Hippocampal formation (tissue), 2 donors: ENCODE data around the gene PANK2.
"Not testable (repeated sequence)": the region's sequence is repeated elsewhere in the genome, so short reads cannot be mapped to it uniquely, and the experiment has no call there.

ENCODE experiments used
- DNase-seq, 2 donors: peaks; one replicate each; lab custom pipeline; 2025; lab: John Stamatoyannopoulos, UW

Gene PANK2

DNA sequence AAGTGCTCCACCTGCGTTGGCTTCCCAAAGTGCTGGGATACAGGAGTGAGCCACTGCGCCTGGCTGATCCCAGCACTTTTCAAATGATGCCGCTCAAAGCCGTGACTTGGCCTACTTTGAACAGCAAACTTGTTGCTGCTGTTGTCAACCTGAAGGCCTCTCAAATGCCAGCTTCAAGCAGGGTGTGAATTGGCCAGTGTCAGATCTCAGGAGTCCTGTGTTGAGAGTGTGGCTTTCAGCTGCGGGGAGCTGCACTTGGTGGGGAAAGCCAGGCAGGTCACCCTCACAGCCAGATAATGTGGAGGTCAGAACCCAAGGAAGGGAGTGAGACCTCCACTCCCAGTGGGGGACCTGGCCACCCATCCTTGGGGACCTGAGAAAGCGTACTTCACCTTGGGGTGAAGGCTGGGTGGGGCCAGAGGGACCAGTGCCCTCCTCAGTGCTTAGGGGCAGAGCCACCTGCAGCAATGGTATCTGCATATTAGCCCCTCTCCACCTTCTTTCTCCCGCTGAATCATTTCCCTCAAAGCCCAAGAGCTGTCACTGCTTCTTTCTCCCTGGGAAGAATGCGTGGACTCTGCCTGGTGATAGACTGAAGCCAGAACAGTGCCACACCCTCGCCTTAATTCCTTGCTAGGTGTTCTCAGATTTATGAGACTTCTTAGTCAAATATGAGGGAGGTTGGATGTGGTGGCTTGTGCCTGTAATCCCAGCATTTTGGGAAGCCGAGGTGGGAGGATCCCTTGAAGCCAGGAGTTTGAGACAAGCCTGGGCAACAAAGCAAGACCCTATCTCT, 19.1 kb upstream of the PANK2 start:
- DNase-seq, result no peak

DNA sequence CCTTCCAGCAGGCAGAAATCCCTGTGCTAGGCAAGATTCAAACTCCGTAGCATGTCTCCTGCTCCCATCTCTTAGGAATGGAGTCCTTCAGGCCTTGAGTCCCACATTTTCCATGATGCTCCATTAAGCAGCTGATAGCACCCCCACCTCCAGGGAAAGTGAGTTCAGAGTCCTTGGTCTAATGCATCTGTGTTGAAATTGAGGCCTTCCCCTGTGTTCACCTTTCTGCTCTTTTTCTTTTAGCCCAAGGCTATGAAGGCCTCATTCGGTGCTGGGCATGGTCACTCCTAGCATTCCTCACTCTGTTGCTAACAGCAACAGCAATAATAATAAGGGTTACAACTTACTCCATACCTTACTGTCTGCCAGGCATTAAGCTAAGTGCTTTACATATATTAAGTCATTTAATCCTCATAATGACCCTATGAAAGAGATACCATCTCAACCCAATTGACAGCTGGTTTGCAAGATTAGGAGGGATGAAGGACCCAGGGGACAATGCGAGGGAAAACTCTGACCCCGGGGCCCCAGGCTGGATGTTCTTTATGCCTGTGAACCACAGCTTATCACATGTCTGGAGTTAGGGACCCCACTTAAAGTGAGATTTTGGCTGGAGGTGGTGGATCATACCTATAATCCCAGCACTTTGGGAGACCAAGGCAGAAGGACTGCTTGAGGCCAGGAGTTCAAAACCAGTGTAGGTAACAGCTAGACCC, 17.5 kb upstream of the PANK2 start:
- no peak for DNase-seq

DNA sequence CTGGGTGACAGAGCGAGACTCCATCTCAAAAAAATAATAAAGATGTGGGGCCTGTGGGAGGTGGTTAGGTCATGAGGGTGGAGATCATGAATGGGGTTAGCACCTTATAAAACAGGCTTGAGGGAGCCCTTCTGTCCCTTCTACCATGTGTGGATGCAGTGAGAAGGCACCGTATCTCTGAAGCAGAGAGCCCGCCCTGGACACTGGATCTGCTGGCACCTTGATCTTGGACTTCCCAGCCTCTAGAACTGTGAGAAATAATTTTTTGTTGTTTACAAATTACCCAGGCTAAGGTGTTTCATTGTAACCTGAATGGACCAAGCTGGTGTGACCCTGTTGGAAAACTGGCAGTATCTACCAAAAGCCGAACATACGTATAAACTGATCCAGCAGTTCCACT, 15.7 kb upstream of the PANK2 start:
- DNase-seq, result no peak

DNA sequence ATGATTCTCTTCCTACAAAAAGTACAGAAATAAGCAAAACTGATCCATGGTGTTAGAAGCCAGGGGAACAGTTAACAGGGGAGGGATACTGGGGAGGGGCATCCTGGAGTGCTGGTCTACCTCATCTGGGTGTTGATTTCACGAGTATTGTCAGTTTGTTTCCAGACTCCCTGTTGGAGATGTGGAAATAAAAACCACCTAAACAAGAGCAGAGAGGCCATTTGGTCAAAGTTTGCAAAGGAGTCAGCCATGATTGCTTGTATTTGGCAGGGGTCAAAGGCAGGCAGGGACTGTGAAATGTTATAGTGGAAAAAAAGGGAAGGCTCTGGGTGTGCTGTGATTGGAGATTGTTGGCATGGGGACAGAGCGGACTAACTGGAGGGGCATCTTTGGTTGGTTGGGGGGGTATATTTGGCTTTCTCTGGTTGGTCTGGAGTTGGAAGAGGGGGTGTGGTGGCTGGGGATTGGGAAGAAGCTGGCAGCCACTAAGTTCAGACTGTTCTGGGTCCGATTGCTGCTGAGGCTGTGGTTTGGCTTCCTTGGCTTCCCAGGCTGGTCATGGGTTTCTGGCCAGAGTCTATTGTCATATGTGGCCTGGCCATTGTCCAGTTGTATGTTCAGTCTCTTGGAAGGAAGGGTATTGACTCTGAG, 14.9 kb upstream of the PANK2 start:
- no peak for DNase-seq

DNA sequence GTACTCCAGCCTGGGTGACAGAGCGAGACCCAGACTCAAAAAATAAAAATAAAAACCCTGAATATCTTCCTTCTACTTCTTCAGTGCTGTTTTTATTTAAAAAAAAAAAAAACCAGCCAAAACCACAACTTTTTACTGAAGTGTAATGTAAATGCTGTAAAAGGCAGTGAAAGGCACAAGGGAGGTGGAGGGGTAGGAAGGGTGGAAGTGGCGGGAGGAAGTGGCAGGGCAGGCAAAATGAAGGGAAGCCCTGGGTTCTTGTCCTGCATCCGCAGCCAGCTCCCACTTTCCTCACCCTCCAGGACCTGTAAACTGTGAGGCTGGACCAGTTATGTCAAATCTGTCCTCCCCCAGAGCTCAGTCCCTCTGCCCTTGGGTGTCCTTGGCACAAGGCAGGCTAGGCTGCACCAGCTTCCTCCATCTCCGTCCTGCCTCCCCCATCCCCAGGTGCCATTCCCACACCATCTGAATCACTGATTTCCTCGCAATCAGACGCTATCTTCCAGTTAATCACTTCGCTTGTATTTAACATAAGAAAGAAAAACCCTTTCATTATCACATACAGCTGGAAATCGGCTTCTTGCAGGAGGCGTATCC, 13.7 kb upstream of the PANK2 start:
- DNase-seq, result no peak

DNA sequence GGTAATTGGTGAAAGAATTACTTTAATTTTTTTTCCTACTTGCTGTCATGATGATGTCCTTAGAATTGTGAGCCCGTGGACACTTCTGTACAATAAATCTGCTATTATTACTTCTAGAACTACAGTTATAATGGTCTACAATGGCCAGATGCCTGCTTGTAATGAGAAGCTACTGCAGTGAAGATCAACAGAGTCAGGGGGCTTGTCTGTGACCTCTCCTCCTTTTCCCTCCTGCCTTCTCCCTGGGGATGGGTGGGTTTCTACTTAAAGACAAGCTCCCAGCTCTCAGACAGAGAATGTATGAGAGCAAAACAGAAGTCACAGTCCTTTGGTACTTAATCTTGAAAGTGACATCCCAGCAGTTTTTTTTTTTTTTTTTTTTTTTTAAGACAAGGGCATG, 13.2 kb upstream of the PANK2 start:
- no peak for DNase-seq

DNA sequence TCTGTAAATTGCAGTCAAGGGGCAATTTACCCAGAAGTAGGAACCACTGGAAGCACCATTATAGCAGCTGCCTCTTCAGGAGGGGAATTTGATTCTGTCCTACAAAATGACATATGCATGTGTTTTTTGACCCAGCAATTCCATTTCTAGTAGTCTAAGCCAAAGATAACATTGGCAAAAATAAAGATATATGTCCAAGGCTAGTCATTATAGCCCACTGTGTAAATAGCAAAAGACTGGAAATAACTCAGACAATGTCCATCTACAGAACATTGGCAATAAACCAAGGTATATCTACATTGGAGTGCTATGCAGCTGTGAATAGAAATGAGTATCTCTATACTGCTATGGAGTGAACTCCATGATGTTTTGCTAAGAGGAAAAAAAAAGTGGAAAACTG, 12.5 kb upstream of the PANK2 start:
- DNase-seq, result no peak

DNA sequence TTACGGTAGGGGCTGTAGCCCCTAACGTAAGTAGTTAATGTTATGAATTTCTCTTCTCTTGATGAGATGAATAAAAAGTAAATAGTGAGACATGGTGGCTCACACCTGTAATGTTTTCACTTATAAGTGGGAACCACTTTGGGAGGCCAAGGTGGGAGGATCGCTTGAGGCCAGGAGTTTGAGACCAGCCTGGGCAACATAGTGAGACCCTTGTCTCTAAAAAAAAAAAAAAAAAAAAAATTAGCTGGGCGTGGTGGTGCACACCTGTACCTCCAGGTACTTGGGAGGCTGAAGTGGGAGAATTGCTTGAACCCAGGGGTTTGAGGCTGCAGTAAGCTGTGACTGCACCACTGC, 10.3 kb upstream of the PANK2 start:
- not testable (repeated sequence) for DNase-seq

DNA sequence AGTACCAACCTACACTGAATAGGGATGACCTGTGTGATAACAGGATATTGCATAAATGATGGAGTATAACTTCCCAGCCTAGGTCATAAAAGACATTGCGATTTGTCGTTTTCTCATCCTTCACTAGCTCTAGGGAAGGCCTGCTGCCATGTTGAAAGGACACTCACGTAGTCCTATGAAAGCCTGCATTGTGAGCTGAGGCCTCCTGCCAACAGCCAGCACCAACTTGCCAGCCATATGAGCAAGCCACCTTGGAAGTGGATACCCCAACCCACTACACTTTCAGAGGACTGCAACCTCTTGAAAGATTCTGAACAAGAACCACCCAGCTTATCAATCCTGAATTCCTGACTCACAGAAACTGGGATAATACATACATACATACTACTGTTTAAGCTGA, 3.5 kb upstream of the PANK2 start:
- DNase-seq, result no peak

DNA sequence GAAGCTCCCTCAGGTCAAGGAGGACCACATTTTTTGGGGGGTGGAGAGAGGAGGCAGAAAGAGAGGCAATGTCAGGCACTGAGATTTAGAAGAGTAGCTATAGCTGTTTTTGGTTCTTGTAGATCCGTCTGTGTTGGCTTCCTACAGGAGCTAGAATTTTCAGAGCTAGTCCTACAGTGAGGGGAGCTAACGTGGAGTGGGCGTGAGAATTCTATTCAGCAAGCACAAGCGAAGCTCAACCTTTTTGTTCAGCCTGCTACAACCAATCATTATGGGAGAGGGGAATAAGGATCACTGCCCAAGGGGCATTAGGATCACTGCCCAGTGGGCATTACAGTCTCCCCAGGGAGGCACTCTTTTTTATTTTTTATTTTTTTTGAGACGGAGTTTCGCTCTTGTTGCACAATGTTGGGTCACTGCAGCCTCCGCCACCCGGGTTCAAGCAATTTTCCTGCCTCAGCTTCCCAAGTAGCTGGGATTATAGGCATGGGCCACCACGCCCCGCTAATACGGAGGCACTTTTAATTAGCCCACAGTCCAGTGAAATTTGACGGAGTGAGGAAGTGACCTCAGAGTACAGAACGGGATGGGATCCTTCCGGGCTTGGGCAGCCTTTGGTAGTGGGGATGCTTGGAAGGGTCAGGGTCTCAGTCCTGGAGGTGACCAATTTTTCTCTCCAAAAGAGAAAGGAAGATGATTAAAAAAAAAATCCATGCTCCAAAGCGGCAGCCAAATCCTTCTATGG, 1.1 kb upstream of the PANK2 start:
- peak in 1 of 2 donors; percentile 29 for DNase-seq

DNA sequence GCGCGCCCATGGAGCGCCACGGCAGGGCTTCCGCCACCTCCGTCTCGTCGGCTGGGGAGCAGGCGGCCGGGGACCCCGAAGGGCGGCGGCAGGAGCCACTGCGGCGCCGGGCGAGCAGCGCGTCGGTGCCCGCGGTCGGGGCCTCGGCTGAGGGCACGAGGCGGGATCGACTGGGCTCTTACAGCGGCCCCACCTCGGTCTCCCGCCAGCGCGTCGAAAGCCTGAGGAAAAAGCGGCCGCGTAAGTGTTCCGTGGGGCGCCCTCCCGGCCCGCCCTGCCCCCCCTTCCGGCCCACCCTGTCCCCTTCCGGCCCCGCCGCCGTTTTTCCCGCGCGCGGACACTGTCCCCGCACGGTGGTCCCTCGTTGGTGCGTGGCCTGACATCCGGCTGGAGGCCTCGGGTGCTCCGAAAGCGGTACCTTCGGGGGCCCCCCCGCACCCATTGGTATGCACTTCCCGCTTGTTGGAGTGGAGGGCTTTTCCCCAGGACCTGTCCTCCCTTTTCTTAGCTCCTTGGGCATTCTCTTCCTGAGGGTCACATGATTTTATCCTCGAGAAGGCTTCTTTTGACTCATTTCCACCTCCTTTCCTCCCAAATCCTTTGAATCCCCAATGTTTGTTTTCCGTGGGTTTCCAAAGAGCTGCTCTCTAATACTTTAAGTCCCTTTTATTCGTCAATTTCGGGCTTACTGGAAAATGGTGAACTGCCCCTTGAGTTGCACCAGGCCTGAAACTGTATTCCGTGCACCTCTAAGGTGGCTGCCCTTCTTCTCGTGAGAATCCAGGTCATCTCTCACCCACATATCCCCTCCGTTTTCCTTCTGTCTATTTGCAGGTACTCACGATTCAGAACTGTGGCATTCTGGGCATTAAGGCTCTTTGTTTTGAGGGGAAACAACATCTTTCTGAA, 556 bp downstream of the PANK2 start:
- DNase-seq, result no peak

DNA sequence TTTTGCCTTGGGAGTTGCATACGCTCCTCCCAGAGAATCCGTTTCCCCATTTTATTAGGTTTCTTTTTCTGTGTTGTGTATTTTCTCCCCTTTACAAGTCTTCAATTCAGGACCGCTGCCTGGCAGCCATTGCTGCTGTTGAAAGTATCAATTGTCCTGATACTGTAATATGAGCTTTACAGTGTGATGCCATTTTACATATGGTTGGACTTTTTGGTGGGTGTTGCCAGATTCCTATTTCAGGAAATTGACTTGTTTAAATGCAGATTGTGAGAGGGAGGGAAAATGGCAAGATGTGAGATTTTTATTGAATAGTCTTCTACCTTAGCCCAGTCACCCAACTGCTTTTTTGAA, 1.2 kb downstream of the PANK2 start:
- DNase-seq, result no peak

DNA sequence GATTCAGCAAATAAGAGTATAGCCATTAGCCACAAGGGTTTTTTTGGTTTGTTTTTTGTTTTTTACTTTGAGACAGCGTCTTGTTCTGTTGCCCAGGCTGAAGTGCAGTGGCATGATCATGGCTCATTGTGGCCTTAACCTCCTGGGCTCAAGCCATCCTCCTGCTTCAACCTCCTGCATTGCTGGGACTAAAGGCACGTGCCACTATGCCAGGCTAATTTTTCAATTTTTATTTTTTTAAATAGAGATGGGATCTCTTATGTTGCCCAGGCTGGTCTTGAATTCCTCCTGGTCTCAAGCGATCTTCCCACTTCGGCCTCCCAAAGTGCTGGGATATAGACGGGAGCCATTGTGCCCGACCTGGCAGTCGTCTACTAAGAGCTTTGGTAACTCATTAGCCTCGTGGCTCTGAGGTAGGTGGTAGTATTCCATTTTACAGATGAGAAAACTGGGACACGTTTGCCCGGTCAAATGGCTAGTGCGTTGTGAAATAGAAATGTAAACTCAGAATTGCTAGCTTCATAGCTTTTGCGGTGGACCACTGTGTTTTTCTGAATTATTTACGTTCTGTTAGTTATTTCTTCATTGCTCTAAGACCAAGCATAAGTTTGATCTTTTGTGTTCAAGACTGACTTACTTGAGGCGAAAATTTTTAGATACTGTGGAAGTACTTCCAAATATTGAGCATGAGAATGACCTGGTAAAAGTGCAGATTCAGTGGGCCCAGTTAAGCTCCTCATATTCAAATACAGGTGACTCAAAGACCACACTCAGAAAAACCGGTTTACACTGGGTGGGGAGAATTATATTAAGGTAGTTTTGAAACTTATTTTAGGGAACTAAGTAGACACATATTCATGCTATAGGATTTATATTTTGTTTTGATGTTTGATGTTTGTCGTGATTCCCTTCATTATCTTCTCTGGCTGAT, 2.1 kb downstream of the PANK2 start:
- DNase-seq, result no peak

DNA sequence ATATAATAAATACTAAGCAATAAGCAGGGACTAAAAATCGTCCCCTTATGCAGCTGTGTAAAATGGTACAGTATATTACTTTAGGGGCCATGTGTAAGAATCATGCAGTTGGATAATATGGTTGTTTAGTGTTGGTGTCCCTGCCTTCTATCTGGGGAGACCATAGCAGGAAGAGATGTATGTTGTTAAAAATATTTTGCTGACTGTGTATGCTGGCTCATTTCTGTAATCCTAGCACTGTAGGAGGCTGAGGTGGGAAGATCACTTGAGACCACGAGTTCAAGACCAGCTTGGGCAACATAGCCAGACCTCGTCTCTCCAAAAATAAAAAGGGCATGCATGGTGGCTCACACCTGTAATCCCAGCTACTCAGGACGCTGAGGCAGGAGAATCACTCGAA, 5.6 kb downstream of the PANK2 start:
- no peak for DNase-seq

DNA sequence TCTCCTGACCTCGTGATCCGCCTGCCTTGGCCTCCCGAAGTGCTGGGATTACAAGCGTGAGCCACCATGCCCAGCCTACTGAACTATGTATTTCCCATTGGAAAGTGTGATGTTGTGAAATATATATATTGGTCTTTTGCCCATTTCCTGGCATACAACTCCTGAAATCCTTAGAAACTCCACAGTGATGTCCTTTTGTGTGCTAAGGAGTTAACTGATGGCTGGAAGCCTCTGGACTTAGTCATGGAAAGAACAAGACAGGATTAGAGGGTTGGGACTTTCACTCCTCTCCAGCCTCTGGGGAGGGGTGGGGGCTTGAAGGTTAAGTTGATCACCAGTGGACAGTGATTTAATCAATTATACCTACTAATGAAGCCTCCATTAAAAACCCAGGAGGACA, 7.1 kb downstream of the PANK2 start:
- DNase-seq, result no peak

DNA sequence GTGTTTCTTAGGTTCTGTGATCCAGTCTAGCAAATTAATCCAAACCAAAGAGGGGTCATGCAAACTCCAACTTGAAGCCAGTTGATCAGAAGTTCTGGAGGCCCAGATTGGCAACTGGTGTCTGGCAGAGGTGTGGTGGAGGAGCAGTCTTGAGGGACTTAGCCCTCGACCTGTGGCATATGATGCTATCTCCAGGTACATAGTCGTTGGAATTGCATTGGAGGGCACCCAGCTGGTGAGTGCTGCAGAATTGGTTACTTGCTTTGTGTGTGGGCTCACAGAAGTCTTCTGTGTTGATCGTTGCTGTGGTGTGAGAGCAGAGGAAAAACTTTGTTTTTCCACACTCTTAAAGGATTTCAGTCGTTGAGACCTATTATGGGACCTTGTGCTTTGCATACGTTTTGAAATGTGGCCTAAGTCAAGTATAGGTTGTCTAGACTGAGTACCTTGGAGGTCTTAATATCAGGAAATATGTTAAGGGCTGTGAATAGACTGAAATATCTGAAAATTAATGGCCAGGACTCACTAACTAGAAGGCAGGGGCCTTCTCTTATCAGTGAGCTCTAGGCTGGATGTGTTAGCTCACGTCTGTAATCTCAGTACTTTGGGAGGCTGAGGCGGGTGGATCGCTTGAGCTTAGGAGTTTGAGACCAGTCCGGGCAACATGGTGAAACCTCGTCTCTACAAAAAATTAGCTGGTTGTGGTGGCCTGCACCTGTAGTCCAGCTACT, 7.8 kb downstream of the PANK2 start:
- DNase-seq, result no peak

DNA sequence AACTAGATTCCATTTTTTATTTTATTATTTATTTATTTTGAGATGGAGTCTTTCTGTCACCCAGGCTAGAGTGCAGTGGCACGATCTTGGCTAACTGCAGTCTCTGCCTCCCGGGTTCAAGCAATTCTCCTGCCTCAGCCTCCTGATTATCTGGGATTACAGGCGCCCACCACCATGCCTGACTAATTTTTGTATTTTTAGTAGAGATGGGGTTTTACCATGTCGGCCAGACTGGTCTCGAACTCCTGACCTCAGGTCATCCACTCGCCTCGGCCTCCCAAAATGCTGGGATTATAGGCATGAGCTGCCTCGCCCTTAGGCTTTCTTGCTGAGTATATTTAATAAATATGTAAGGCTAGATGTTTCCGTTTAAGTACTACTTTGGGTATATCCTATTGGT, 9.0 kb downstream of the PANK2 start:
- not testable (repeated sequence) for DNase-seq

DNA sequence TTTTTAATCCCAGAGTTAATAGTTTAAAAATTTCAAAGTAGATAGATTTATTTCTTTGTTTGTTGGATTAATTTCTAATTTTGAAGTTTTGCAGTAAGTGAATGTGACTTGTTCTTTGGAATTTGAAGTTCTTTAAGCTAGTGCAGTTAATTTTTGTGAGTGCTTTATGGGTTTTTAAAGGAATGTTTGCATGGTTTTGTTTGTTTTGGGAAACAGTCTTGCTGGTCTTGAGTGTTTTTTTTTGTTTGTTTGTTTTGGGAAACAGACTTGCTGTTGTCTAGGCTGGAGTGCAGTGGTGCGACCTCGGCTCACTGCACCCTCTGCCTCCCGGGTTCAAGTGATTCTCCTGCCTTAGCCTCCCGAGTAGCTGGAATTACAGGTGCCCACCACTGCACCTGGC, 9.5 kb downstream of the PANK2 start:
- DNase-seq, result no peak

DNA sequence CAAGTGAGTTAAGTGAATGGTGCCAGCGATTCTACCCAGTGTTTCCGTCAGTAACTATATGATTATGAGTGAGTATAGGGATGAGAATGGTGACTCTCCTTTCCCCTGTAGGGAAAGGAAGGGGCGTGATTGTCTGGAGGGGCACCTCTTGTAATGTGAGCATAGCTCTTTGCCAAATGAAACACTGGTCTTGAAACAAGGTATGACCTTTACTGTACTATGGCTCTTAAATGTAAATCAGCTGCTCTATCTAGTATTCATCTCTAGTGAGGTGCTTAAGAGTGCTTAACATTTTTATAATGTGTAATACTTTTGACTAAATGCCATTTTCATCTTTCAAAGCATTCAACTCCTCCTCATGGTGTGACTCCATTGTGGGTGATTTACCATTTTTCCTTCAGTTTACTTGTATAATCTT, 11.0 kb downstream of the PANK2 start:
- no peak for DNase-seq
